GM21423 (cell line): ENCODE measurements around the gene PCDH1.
A peak's percentile ranks its signal among the peaks of the same experiment; 100 is the strongest.
"Not testable (repeated sequence)": the region's sequence is repeated elsewhere in the genome, so short reads cannot be mapped to it uniquely, and the experiment has no call there.

Experiments used
- ATAC-seq: cut with Tn5 transposase; IDR thresholded peaks from one replicate; pipeline ENCODE4 v1.9.1; 2021; ENCODE audit warnings: mild to moderate bottlenecking, moderate library complexity; ENCODE audit not compliant: unreplicated experiment

PCDH1 gene

GRCh38 chr5:141902015-141902814 is 24.0 kb upstream of the PCDH1 start:
- no peak for ATAC-seq

- no peak for ATAC-seq
These were observed 20.3 kb upstream of the PCDH1 start for GRCh38 chr5:141898448-141899049.

GRCh38 chr5:141897425-141897824 is 19.2 kb upstream of the PCDH1 start:
- no peak for ATAC-seq

GRCh38 chr5:141890429-141890828 is 12.2 kb upstream of the PCDH1 start:
- ATAC-seq = not testable (repeated sequence)

GRCh38 chr5:141889282-141889871 is 11.2 kb upstream of the PCDH1 start:
- ATAC-seq = no peak

GRCh38 chr5:141883892-141884318 is 5.7 kb upstream of the PCDH1 start:
- ATAC-seq = no peak

GRCh38 chr5:141883184-141883891 is 5.1 kb upstream of the PCDH1 start:
- no peak for ATAC-seq

GRCh38 chr5:141882594-141883183 is 4.5 kb upstream of the PCDH1 start:
- no peak for ATAC-seq

- no peak for ATAC-seq
These were observed 3.7 kb upstream of the PCDH1 start for GRCh38 chr5:141881886-141882285.

GRCh38 chr5:141880961-141881801 is 3.0 kb upstream of the PCDH1 start:
- ATAC-seq = no peak

- ATAC-seq = no peak
These were observed 1.9 kb upstream of the PCDH1 start for GRCh38 chr5:141879941-141880738.

- ATAC-seq = no peak
These were observed 1.2 kb upstream of the PCDH1 start for GRCh38 chr5:141879426-141879759.

- ATAC-seq = peak; percentile 86
These were observed 658 bp upstream of the PCDH1 start for GRCh38 chr5:141878711-141879425.

- no peak for ATAC-seq
These were observed 639 bp downstream of the PCDH1 start for GRCh38 chr5:141877356-141878185.

GRCh38 chr5:141876628-141877355 is 1.4 kb downstream of the PCDH1 start:
- ATAC-seq = no peak

GRCh38 chr5:141875795-141876627 is 2.2 kb downstream of the PCDH1 start:
- no peak for ATAC-seq
